Prostate gland (tissue), 2 donors: ENCODE data around the gene STMND1.

Experiments used
- CTCF ChIP-seq, 4 experiments: fragments of 200-600 bp in 2 of 4; fragments of 450-650 bp in 2 of 4; sonication (generic) in 2 of 4; IDR thresholded peaks; 1 replicate in 3 of 4; 2 replicates in 1 of 4; pipeline ENCODE4 v1.5.1; 2016 to 2019; ENCODE audit warnings: antibody characterized with exemption in 4 of 4, mild to moderate bottlenecking in 2 of 4, moderate library complexity in 2 of 4
- POLR2A ChIP-seq: fragments of 450-650 bp; IDR thresholded peaks from one replicate; pipeline ENCODE4 v1.6.1; 2016; ENCODE audit warnings: antibody characterized with exemption, mild to moderate bottlenecking
- POLR2AphosphoS5 ChIP-seq: sonication (generic); formaldehyde crosslinking; IDR thresholded peaks from one replicate; pipeline ENCODE4 v1.6.1; 2017; ENCODE audit warnings: antibody characterized with exemption

DNA sequence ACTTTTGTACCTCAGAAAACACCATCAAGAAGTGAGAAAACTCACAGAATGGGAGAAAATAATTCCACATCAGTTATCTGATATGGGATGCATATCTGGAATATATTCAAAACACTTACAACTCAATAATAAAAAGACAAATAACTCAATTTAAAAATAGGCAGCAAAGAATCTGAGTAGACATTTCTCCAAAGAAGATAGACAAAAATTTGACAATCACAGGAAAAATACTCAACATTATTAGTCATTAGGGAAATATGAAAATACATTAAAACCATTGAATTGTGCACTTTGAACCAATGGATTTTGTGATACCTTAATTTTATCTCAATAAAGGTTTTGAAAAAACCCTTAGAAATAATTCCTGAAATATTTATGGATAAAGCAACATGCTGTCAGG lies 36.9 kb upstream of the STMND1 start:
- TF ChIP-seq POLR2A (no peak), CTCF (IDR thresholded peaks at IDR 0.05) (no peak), POLR2AphosphoS5 (no peak)
